ENCODE data around the gene THAP7.

DNA sequence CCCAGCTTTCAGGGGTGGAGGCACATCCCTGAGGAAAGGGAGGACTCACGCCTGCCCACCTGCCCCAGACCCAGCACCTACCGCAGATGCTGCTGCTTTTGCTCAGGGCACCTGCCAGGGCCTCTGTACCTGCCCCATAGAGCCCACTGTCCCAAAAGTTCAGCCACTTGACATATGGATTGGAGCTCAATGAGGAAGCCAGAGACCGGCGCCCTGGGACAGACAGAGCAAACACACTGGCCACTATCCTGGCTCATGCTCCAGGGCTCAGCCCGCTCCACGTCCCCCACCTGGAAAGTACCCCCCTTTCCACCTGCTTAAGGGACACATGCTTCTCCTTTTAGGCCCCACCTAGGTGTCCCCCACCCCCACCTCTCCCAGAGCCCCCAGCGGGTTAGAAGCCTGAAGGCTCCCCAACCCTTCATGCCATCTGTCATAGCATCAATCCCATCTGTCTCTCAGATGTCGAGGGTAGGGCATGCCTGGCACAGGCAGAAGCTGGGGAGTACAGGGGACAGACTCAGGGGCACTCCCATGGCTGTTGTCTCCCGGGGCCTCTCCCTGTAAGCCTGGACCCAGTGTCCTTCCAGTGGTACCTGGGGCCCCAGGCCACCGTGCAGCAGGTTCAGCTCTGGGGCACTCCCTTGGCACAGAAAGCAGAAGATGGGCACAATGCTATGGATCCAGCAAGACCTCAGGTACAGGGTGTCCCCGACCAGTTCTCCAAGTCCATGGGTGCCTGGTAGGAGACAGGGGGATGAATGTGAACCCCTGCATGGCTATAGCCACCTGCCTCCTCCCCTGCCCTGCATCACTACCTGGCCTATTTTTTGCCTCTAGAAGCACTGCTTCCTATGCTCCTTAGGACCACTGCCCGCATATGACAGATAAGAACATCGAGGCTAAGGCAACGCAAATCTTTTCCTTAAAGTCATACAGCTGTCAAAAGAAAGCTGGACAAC, 10.8 kb upstream of the THAP7 start:
- TF ChIP-seq, protein P1, sequence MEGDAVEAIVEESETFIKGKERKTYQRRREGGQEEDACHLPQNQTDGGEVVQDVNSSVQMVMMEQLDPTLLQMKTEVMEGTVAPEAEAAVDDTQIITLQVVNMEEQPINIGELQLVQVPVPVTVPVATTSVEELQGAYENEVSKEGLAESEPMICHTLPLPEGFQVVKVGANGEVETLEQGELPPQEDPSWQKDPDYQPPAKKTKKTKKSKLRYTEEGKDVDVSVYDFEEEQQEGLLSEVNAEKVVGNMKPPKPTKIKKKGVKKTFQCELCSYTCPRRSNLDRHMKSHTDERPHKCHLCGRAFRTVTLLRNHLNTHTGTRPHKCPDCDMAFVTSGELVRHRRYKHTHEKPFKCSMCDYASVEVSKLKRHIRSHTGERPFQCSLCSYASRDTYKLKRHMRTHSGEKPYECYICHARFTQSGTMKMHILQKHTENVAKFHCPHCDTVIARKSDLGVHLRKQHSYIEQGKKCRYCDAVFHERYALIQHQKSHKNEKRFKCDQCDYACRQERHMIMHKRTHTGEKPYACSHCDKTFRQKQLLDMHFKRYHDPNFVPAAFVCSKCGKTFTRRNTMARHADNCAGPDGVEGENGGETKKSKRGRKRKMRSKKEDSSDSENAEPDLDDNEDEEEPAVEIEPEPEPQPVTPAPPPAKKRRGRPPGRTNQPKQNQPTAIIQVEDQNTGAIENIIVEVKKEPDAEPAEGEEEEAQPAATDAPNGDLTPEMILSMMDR (optimal IDR thresholded peaks at IDR 0.05 in 1 of 3, IDR thresholded peaks at IDR 0.05 in 1 of 3, conservative IDR thresholded peaks at IDR 0.05 in 1 of 3; ENCODE audit: extremely low read depth in 1 of 3, insufficient read depth in 2 of 3, low read length in 3 of 3) = no peak
- TF ChIP-seq EZH2 (IDR thresholded peaks at IDR 0.05; ENCODE audit: low read length) = no peak
